SU-DHL-6 (cell line): ENCODE data around the gene MEF2A.

ENCODE experiments used
- H2AFZ ChIP-seq: fragments of 200-600 bp; sonication (generic); 2 replicates; pipeline ENCODE4 v1.6.1; 2014; ENCODE audit warnings: low read depth, mild to moderate bottlenecking, moderate library complexity, mixed read lengths, antibody characterized with exemption, low read length; ENCODE audit not compliant: severe bottlenecking
- H3F3A ChIP-seq: fragments of 200-600 bp; shearing (Covaris generic); 2 replicates; pipeline ENCODE4 v1.6.0; 2016; ENCODE audit warnings: antibody characterized with exemption, mild to moderate bottlenecking; ENCODE audit not compliant: insufficient read depth
- H3K27ac ChIP-seq: fragments of 200-600 bp; sonication (generic); 2 replicates; pipeline ENCODE4 v1.5.1; 2016; ENCODE audit warnings: low read depth, mild to moderate bottlenecking, low read length, moderate library complexity, mixed read lengths
- H3K27me3 ChIP-seq: fragments of 200-600 bp; sonication (generic), shearing (Covaris generic); 2 replicates; pipeline ENCODE4 v1.6.0; 2014; ENCODE audit warnings: mild to moderate bottlenecking, low read length
- H3K36me3 ChIP-seq: fragments of 200-600 bp; sonication (generic); 2 replicates; pipeline ENCODE4 v1.6.1; 2014; ENCODE audit warnings: mild to moderate bottlenecking, low read length, mixed read lengths
- H3K4me2 ChIP-seq: fragments of 300-600, 200-600 bp; shearing (Covaris generic), sonication (generic); 2 replicates; pipeline ENCODE4 v1.6.0; 2014; ENCODE audit warnings: low read length, low read depth, mild to moderate bottlenecking; ENCODE audit not compliant: poor library complexity, severe bottlenecking
- H3K4me3 ChIP-seq: fragments of 200-600 bp; sonication (generic); 2 replicates; pipeline ENCODE4 v1.5.1; 2014; ENCODE audit warnings: antibody characterized with exemption, low read length, mild to moderate bottlenecking, mixed read lengths; ENCODE audit not compliant: insufficient read depth, poor library complexity, severe bottlenecking
- H3K79me2 ChIP-seq: fragments of 200-600 bp; sonication (generic); 2 replicates; pipeline ENCODE4 v1.6.1; 2014; ENCODE audit warnings: mild to moderate bottlenecking, low read length, moderate library complexity; ENCODE audit not compliant: insufficient read depth
- H3K9ac ChIP-seq: fragments of 200-600 bp; sonication (generic); 2 replicates; pipeline ENCODE4 v1.7.0; 2014; ENCODE audit warnings: mild to moderate bottlenecking, low read length
- H3K9me2 ChIP-seq: fragments of 200-600 bp; sonication (generic); replicated peaks from 2 replicates; pipeline ENCODE4 v1.6.1; 2014; ENCODE audit warnings: low read length; ENCODE audit not compliant: insufficient read depth
- H3K9me3 ChIP-seq: fragments of 200-600 bp; sonication (generic); 2 replicates; pipeline ENCODE4 v1.6.1; 2014; ENCODE audit warnings: low read length, mixed read lengths; ENCODE audit not compliant: insufficient read depth
- H4K20me1 ChIP-seq: fragments of 200-600 bp; sonication (generic); 2 replicates; pipeline ENCODE4 v1.6.1; 2014; ENCODE audit warnings: low read depth, mild to moderate bottlenecking, antibody characterized with exemption, low read length, moderate library complexity, mixed read lengths
- CTCF ChIP-seq: fragments of 200-600 bp; sonication (generic); IDR thresholded peaks from one replicate; pipeline ENCODE4 v1.5.1; 2017; ENCODE audit warnings: antibody characterized with exemption, mild to moderate bottlenecking, low read length, moderate library complexity; ENCODE audit not compliant: insufficient read depth, poor library complexity, severe bottlenecking
- EZH2phosphoT487 ChIP-seq: fragments of 200-600 bp; sonication (generic), shearing (Covaris generic); conservative IDR thresholded peaks from 2 replicates; pipeline ENCODE4 v1.6.1; 2018; ENCODE audit warnings: mild to moderate bottlenecking, antibody characterized with exemption, low read length, moderate library complexity, mixed read lengths

Gene MEF2A

GRCh38 chr15:99571299-99571698 is 5.5 kb downstream of the MEF2A start:
- H3K27ac ChIP-seq = no peak overlapping the region
- TF ChIP-seq CTCF (no peak), EZH2phosphoT487 (no peak)
- H3K9me2 ChIP-seq = no peaks in the 10 kb centered on the region
- H3K9me3 ChIP-seq = no peaks in the 10 kb centered on the region
- H3K9ac ChIP-seq = no peak overlapping the region
- peaks cover 100% of the 10 kb centered on the region for H3K79me2 ChIP-seq
- H3K4me2 ChIP-seq = no peak overlapping the region
- H3K4me3 ChIP-seq = no peak overlapping the region
- no peaks in the 10 kb centered on the region for H3K27me3 ChIP-seq
- no peaks in the 10 kb centered on the region for H3K36me3 ChIP-seq
- H4K20me1 ChIP-seq = peaks cover 62% of the 10 kb centered on the region
- no peak overlapping the region for H2AFZ ChIP-seq
- H3F3A ChIP-seq = peaks cover 6% of the 10 kb centered on the region

GRCh38 chr15:99574048-99574447 is 8.3 kb downstream of the MEF2A start:
- Histone ChIP-seq H4K20me1 (peaks cover 51% of the 10 kb centered on the region), H2AFZ (no peak overlapping the region), H3K4me2 (no peak overlapping the region), H3K9me2 (no peaks in the 10 kb centered on the region), H3F3A (0 out of 2 replicates have a peak, but pooled peaks cover 2% of the 10 kb centered on the region), H3K36me3 (no peaks in the 10 kb centered on the region), H3K9ac (no peak overlapping the region), H3K27ac (no peak overlapping the region), H3K4me3 (no peak overlapping the region), H3K27me3 (no peaks in the 10 kb centered on the region), H3K79me2 (peaks cover 100% of the 10 kb centered on the region), H3K9me3 (no peaks in the 10 kb centered on the region)
- TF ChIP-seq EZH2phosphoT487 (no peak), CTCF (no peak)

- no peak overlapping the region for H3K4me2 ChIP-seq
- no peak overlapping the region for H3K9ac ChIP-seq
- 0 out of 2 replicates have a peak, but pooled peaks cover 2% of the 10 kb centered on the region for H3F3A ChIP-seq
- H4K20me1 ChIP-seq = peaks cover 49% of the 10 kb centered on the region
- TF ChIP-seq EZH2phosphoT487 (no peak), CTCF (no peak)
- no peaks in the 10 kb centered on the region for H3K9me3 ChIP-seq
- no peak overlapping the region for H2AFZ ChIP-seq
- peaks cover 100% of the 10 kb centered on the region for H3K79me2 ChIP-seq
- no peaks in the 10 kb centered on the region for H3K36me3 ChIP-seq
- no peaks in the 10 kb centered on the region for H3K9me2 ChIP-seq
- H3K27ac ChIP-seq = no peak overlapping the region
- no peaks in the 10 kb centered on the region for H3K27me3 ChIP-seq
- H3K4me3 ChIP-seq = no peak overlapping the region
Observed at GRCh38 chr15:99574502-99574901, 8.7 kb downstream of the MEF2A start.
